Measurements from ENCODE around the gene KMT2B.

KMT2B gene

GRCh38 chr19:35731353-35731752 lies 13.6 kb downstream of the KMT2B start (continued):
- TF ChIP-seq ZNF544 (tag by site-specific recombination; IDR thresholded peaks at IDR 0.05) (no peak), ZBTB49 (tag by site-specific recombination; IDR thresholded peaks at IDR 0.05; ENCODE audit: low read depth) (no peak), SP2 (tag by site-specific recombination; IDR thresholded peaks at IDR 0.05) (0 out of 2 replicates have a peak, but pooled peaks have one; percentile 12), ZNF48 (tag by site-specific recombination; IDR thresholded peaks at IDR 0.05) (no peak), ZNF548 (tag by site-specific recombination; IDR thresholded peaks at IDR 0.05) (no peak), ZBTB7A (tag by site-specific recombination; IDR thresholded peaks at IDR 0.05; ENCODE audit: low read depth) (no peak), ZNF423 (tag by site-specific recombination; IDR thresholded peaks at IDR 0.05) (no peak), KLF7 (tag by site-specific recombination; IDR thresholded peaks at IDR 0.05; ENCODE audit: borderline replicate concordance) (no peak), ZNF157 (tag by site-specific recombination; IDR thresholded peaks at IDR 0.05) (no peak), ZNF132 (tag by site-specific recombination; IDR thresholded peaks at IDR 0.05; ENCODE audit: borderline replicate concordance) (no peak), KLF1 (tag by site-specific recombination; IDR thresholded peaks at IDR 0.05) (peak; percentile 99), ZNF362 (tag by site-specific recombination; IDR thresholded peaks at IDR 0.05) (no peak), ZNF596 (tag by site-specific recombination; IDR thresholded peaks at IDR 0.05) (no peak), ZNF677 (tag by site-specific recombination; IDR thresholded peaks at IDR 0.05) (no peak), INSM2 (tag by site-specific recombination; IDR thresholded peaks at IDR 0.05) (no peak), ZNF518A (tag by site-specific recombination; conservative IDR thresholded peaks at IDR 0.05; ENCODE audit: low read depth) (no peak), ZNF654 (tag by site-specific recombination; IDR thresholded peaks at IDR 0.05; ENCODE audit: low read depth) (no peak), KLF17 (tag by site-specific recombination; IDR thresholded peaks at IDR 0.05) (0 out of 2 replicates have a peak, but pooled peaks have one; percentile 32), ZNF521 (tag by site-specific recombination; IDR thresholded peaks at IDR 0.05) (no peak)
